ENCODE results near the gene ATG7. TPM values are rescaled to one million over a fixed set of nuclear protein-coding genes. Genes with fewer than 3 reads are reported as not detected.

The ATG7 gene
- total and polyA plus RNA-seq, 2 experiments from 2014 or later = 18.4 to 38.6 TPM

GRCh38 chr3:11551036-11551435 is 278.8 kb downstream of the ATG7 start:
- Histone ChIP-seq H3K27ac (no peak overlapping the region), H3K4me1 (ENCODE audit: insufficient read depth) (no peaks in the 10 kb centered on the region), H2AFZ (no peak overlapping the region)

GRCh38 chr3:11552289-11553264 is 280.4 kb downstream of the ATG7 start:
- H3K4me2 ChIP-seq = no peak overlapping the region
- H3K36me3 ChIP-seq (replicated peaks; ENCODE audit: insufficient read depth, low read depth) = no peaks in the 10 kb centered on the region
- TF ChIP-seq CTCF (IDR thresholded peaks at IDR 0.05; ENCODE audit: poor library complexity) (no peak), EZH2phosphoT487 (IDR thresholded peaks at IDR 0.05; ENCODE audit: low read depth, severe bottlenecking, unreplicated experiment) (no peak), EZH2 (IDR thresholded peaks at IDR 0.05; ENCODE audit: borderline replicate concordance) (no peak)
- no peaks in the 10 kb centered on the region for H3K9me3 ChIP-seq (ENCODE audit: low read depth)
- H3K4me1 ChIP-seq (ENCODE audit: insufficient read depth) = peaks cover 8% of the 10 kb centered on the region
- H3K4me3 ChIP-seq = no peak overlapping the region
- H3K79me2 ChIP-seq = peaks cover 17% of the 10 kb centered on the region
- DNase-seq (ENCODE audit: low spot score) = no peak
- H3K9me2 ChIP-seq (replicated peaks; ENCODE audit: insufficient read depth) = no peaks in the 10 kb centered on the region
- whole genome bisulfite sequencing (ENCODE audit: low lambda C conversion rate, missing lambda C conversion rate) = 97% methylated on average over 16 of the region's 16 CpGs
- H2AFZ ChIP-seq = no peak overlapping the region
- H4K20me1 ChIP-seq (ENCODE audit: insufficient read depth, poor library complexity, severe bottlenecking) = peaks cover 8% of the 10 kb centered on the region
- H3K27me3 ChIP-seq = no peaks in the 10 kb centered on the region
- H3K27ac ChIP-seq = no peak overlapping the region

More at GRCh38 chr3:11551036-11551435, 278.8 kb downstream of the ATG7 start:
- H3K4me2 ChIP-seq = no peak overlapping the region
- no peak overlapping the region for H3K4me3 ChIP-seq
- no peaks in the 10 kb centered on the region for H4K20me1 ChIP-seq (ENCODE audit: insufficient read depth, poor library complexity, severe bottlenecking)
- 90% methylated on average over 17 of the region's 17 CpGs for WGBS (ENCODE audit: low lambda C conversion rate, missing lambda C conversion rate)
- no peaks in the 10 kb centered on the region for H3K27me3 ChIP-seq
- TF ChIP-seq EZH2phosphoT487 (IDR thresholded peaks at IDR 0.05; ENCODE audit: low read depth, severe bottlenecking, unreplicated experiment) (no peak), CTCF (IDR thresholded peaks at IDR 0.05; ENCODE audit: poor library complexity) (no peak), EZH2 (IDR thresholded peaks at IDR 0.05; ENCODE audit: borderline replicate concordance) (no peak)
- H3K36me3 ChIP-seq (replicated peaks; ENCODE audit: insufficient read depth, low read depth) = no peaks in the 10 kb centered on the region
- peaks cover 6% of the 10 kb centered on the region for H3K79me2 ChIP-seq
- no peaks in the 10 kb centered on the region for H3K9me2 ChIP-seq (replicated peaks; ENCODE audit: insufficient read depth)
- no peak for DNase-seq (ENCODE audit: low spot score)
- no peaks in the 10 kb centered on the region for H3K9me3 ChIP-seq (ENCODE audit: low read depth)

DNA sequence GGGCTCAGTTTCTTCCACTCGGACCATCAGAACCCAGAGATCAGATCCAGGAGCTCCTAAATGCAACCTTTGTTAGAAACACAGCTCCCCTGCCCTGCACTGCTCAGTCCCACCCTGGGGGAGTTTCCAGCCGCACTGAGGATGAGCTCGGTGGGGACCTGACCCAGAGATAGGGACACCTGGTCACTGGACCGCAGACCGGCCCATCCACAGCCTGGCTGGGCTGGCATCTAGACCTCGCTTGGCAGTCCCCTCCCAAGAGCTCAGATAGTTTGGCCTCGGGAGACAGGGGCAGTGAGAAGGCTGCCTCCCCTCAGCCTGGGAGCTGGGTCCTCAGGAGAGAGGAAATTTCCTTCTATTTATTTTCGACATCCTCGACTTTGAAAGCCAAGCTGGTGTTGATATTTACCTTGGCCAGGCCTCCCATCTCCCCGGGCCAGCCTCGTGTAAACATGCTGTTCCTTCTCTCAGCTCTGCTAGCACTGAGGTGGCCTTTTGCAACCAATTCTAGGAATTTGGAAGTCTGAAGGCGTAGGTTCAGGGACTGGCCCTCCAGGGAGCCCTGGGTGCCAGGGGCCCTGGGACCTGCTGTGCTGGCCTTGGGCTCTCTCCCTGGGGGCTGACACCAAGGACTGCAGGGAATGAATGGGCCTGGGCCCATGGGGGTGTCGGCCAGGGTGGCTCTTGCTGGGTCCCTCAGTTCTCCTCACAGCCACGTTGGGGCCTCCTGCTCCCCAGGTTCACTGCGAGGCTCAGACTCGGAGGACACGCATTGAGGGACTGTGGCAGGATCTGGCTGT is 281.4 kb downstream of the ATG7 start:
- Histone ChIP-seq H2AFZ (no peak overlapping the region), H3K9me2 (replicated peaks; ENCODE audit: insufficient read depth) (no peaks in the 10 kb centered on the region), H3K79me2 (peaks cover 17% of the 10 kb centered on the region), H3K9me3 (ENCODE audit: low read depth) (no peaks in the 10 kb centered on the region), H3K27ac (no peak overlapping the region), H3K27me3 (no peaks in the 10 kb centered on the region), H3K4me2 (no peak overlapping the region), H3K4me1 (ENCODE audit: insufficient read depth) (peaks cover 12% of the 10 kb centered on the region), H4K20me1 (ENCODE audit: insufficient read depth, poor library complexity, severe bottlenecking) (peaks cover 11% of the 10 kb centered on the region), H3K4me3 (no peak overlapping the region), H3K36me3 (replicated peaks; ENCODE audit: insufficient read depth, low read depth) (no peaks in the 10 kb centered on the region)
- WGBS (ENCODE audit: low lambda C conversion rate, missing lambda C conversion rate) = 71% methylated on average over 17 of the region's 17 CpGs
- DNase-seq (ENCODE audit: low spot score) = no peak
- TF ChIP-seq CTCF (IDR thresholded peaks at IDR 0.05; ENCODE audit: poor library complexity) (no peak), EZH2 (IDR thresholded peaks at IDR 0.05; ENCODE audit: borderline replicate concordance) (no peak), EZH2phosphoT487 (IDR thresholded peaks at IDR 0.05; ENCODE audit: low read depth, severe bottlenecking, unreplicated experiment) (no peak)

All from hepatocyte (in vitro differentiated cells).